Kidney epithelial cell (primary cell): ENCODE results near the gene ZNF561. TPM values are rescaled to one million over a fixed set of nuclear protein-coding genes. Genes with fewer than 3 reads are reported as not detected.
"Not testable (repeated sequence)": the region's sequence is repeated elsewhere in the genome, so short reads cannot be mapped to it uniquely, and the experiment has no call there.

ENCODE experiments used
- DNase-seq: peaks from one replicate; pipeline ENCODE4 v3.0.0-alpha.2; 2010; ENCODE audit warnings: low read depth
- H3K27me3 ChIP-seq: 2 replicates; pipeline ENCODE4 v1.6.0; 2011; ENCODE audit warnings: low read length; ENCODE audit not compliant: control insufficient read depth, insufficient read depth
- H3K36me3 ChIP-seq: 2 replicates; pipeline ENCODE4 v1.5.1; 2011; ENCODE audit warnings: low read length; ENCODE audit not compliant: control insufficient read depth, insufficient read depth
- H3K4me3 ChIP-seq: 2 replicates; pipeline ENCODE4 v1.5.1; 2011; ENCODE audit warnings: low read depth, mild to moderate bottlenecking, control low read depth, low read length
- CTCF ChIP-seq: IDR thresholded peaks from 2 replicates; pipeline ENCODE4 v1.5.1; 2011; ENCODE audit warnings: mild to moderate bottlenecking, moderate library complexity, low read length, control low read depth, inconsistent platforms; ENCODE audit not compliant: insufficient read depth, poor library complexity, severe bottlenecking
- total RNA-seq: library from RNA; depleted of rRNA; stranded (reverse); fragments of >200 nt; gene quantifications from 2 replicates; pipeline ENCODE4 v1.2.3, GENCODE V29; 2015

Gene ZNF561
- 30.8 and 40.8 TPM in 2 replicates for total RNA-seq

GRCh38 chr19:9621156-9622037 is at the start of gene ZNF561:
TSS of gene ZNF561 (minus strand) at chr19:9621232. CDS start at chr19:9619456, 1,776 bp downstream.
- peak; percentile 65 for DNase-seq
- peaks cover 1% of the 10 kb centered on the region for H3K36me3 ChIP-seq
- no peaks in the 10 kb centered on the region for H3K27me3 ChIP-seq
- no peak for TF ChIP-seq CTCF
- H3K4me3 ChIP-seq = peak within 1 kb of the TSS; percentile 87

- TF ChIP-seq CTCF = no peak
- no peaks in the 10 kb centered on the region for H3K27me3 ChIP-seq
- no peak for DNase-seq
- H3K4me3 ChIP-seq = no peak overlapping the region
- no peaks in the 10 kb centered on the region for H3K36me3 ChIP-seq
Measured at GRCh38 chr19:9668544-9668943, 47.5 kb upstream of the ZNF561 start.

GRCh38 chr19:9667898-9668297 is 46.9 kb upstream of the ZNF561 start:
- Histone ChIP-seq H3K36me3 (no peaks in the 10 kb centered on the region), H3K27me3 (no peaks in the 10 kb centered on the region)

GRCh38 chr19:9658769-9659168 is 37.7 kb upstream of the ZNF561 start:
- no peak for TF ChIP-seq CTCF
- peaks cover 5% of the 10 kb centered on the region for H3K36me3 ChIP-seq
- H3K27me3 ChIP-seq = no peaks in the 10 kb centered on the region
- no peak for DNase-seq
- no peak overlapping the region for H3K4me3 ChIP-seq

More at GRCh38 chr19:9667898-9668297, 46.9 kb upstream of the ZNF561 start:
- no peak overlapping the region for H3K4me3 ChIP-seq
- no peak for TF ChIP-seq CTCF
- no peak for DNase-seq

- H3K36me3 ChIP-seq, DNase-seq, H3K4me3 ChIP-seq, H3K27me3 ChIP-seq: not testable (repeated sequence)
Measured at GRCh38 chr19:9653066-9653555, 32.1 kb upstream of the ZNF561 start.

GRCh38 chr19:9651464-9651863 is 30.4 kb upstream of the ZNF561 start:
- not testable (repeated sequence) for H3K36me3 ChIP-seq, H3K4me3 ChIP-seq, H3K27me3 ChIP-seq, DNase-seq

GRCh38 chr19:9650345-9650744 is 29.3 kb upstream of the ZNF561 start:
- Histone ChIP-seq H3K4me3 (no peak overlapping the region), H3K27me3 (no peaks in the 10 kb centered on the region), H3K36me3 (peaks cover 5% of the 10 kb centered on the region)
- TF ChIP-seq CTCF = no peak
- no peak for DNase-seq
